ENCODE measurements around the gene CAPN13.
A peak's percentile ranks its signal among the peaks of the same experiment; 100 is the strongest.

Gene CAPN13

GRCh38 chr2:30717081-30717650 lies 90.1 kb downstream of the CAPN13 start:
- TF ChIP-seq POLR2AphosphoS5 (IDR thresholded peaks at IDR 0.05; ENCODE audit: low read depth, low read length) (no peak), POLR2A (IDR thresholded peaks at IDR 0.05; ENCODE audit: low read depth, low read length) (no peak), TAF1 (IDR thresholded peaks at IDR 0.05; ENCODE audit: borderline replicate concordance, low read depth, low read length) (no peak)
- no peak for FAIRE-seq
- no peak for DNase-seq (ENCODE audit: insufficient read length)

GRCh38 chr2:30716123-30716900 lies 90.9 kb downstream of the CAPN13 start:
- DNase-seq (ENCODE audit: insufficient read length) (no peak), FAIRE-seq (no peak)
- no peak for TF ChIP-seq POLR2AphosphoS5 (IDR thresholded peaks at IDR 0.05; ENCODE audit: low read depth, low read length)
- no peak for TF ChIP-seq TAF1 (IDR thresholded peaks at IDR 0.05; ENCODE audit: borderline replicate concordance, low read depth, low read length)
- no peak for TF ChIP-seq POLR2A (IDR thresholded peaks at IDR 0.05; ENCODE audit: low read depth, low read length)

- no peak for FAIRE-seq
- no peak for DNase-seq (ENCODE audit: insufficient read length)
- TF ChIP-seq POLR2A (IDR thresholded peaks at IDR 0.05; ENCODE audit: low read depth, low read length) = no peak
- no peak for TF ChIP-seq TAF1 (IDR thresholded peaks at IDR 0.05; ENCODE audit: borderline replicate concordance, low read depth, low read length)
- no peak for TF ChIP-seq POLR2AphosphoS5 (IDR thresholded peaks at IDR 0.05; ENCODE audit: low read depth, low read length)
These were observed 92.2 kb downstream of the CAPN13 start for GRCh38 chr2:30714811-30715709.

- no peak for FAIRE-seq
- no peak for TF ChIP-seq TAF1 (IDR thresholded peaks at IDR 0.05; ENCODE audit: borderline replicate concordance, low read depth, low read length)
- no peak for TF ChIP-seq POLR2AphosphoS5 (IDR thresholded peaks at IDR 0.05; ENCODE audit: low read depth, low read length)
- no peak for TF ChIP-seq POLR2A (IDR thresholded peaks at IDR 0.05; ENCODE audit: low read depth, low read length)
- DNase-seq (ENCODE audit: insufficient read length) = no peak
These were observed 93.5 kb downstream of the CAPN13 start for GRCh38 chr2:30713698-30714097.

- FAIRE-seq = peak; percentile 93
- peak; percentile 48 for DNase-seq (ENCODE audit: insufficient read length)
- TF ChIP-seq TAF1 (IDR thresholded peaks at IDR 0.05; ENCODE audit: borderline replicate concordance, low read depth, low read length) (no peak), POLR2AphosphoS5 (IDR thresholded peaks at IDR 0.05; ENCODE audit: low read depth, low read length) (no peak), POLR2A (IDR thresholded peaks at IDR 0.05; ENCODE audit: low read depth, low read length) (no peak)
These were observed 95.6 kb downstream of the CAPN13 start for GRCh38 chr2:30711646-30712085.

GRCh38 chr2:30710461-30710860 lies 96.8 kb downstream of the CAPN13 start:
- TF ChIP-seq TAF1 (IDR thresholded peaks at IDR 0.05; ENCODE audit: borderline replicate concordance, low read depth, low read length) (no peak), POLR2A (IDR thresholded peaks at IDR 0.05; ENCODE audit: low read depth, low read length) (no peak), POLR2AphosphoS5 (IDR thresholded peaks at IDR 0.05; ENCODE audit: low read depth, low read length) (no peak)
- no peak for DNase-seq (ENCODE audit: insufficient read length)
- FAIRE-seq = no peak

- TF ChIP-seq TAF1 (IDR thresholded peaks at IDR 0.05; ENCODE audit: borderline replicate concordance, low read depth, low read length) = no peak
- TF ChIP-seq POLR2AphosphoS5 (IDR thresholded peaks at IDR 0.05; ENCODE audit: low read depth, low read length) = no peak
- no peak for TF ChIP-seq POLR2A (IDR thresholded peaks at IDR 0.05; ENCODE audit: low read depth, low read length)
- FAIRE-seq = no peak
- no peak for DNase-seq (ENCODE audit: insufficient read length)
These were observed 97.2 kb downstream of the CAPN13 start for GRCh38 chr2:30710016-30710415.

GRCh38 chr2:30709516-30709915 lies 97.7 kb downstream of the CAPN13 start:
- TF ChIP-seq POLR2A (IDR thresholded peaks at IDR 0.05; ENCODE audit: low read depth, low read length) (no peak), POLR2AphosphoS5 (IDR thresholded peaks at IDR 0.05; ENCODE audit: low read depth, low read length) (no peak), TAF1 (IDR thresholded peaks at IDR 0.05; ENCODE audit: borderline replicate concordance, low read depth, low read length) (no peak)
- DNase-seq (ENCODE audit: insufficient read length) (no peak), FAIRE-seq (no peak)

- no peak for DNase-seq (ENCODE audit: insufficient read length)
- FAIRE-seq = no peak
- no peak for TF ChIP-seq POLR2AphosphoS5 (IDR thresholded peaks at IDR 0.05; ENCODE audit: low read depth, low read length)
- TF ChIP-seq TAF1 (IDR thresholded peaks at IDR 0.05; ENCODE audit: borderline replicate concordance, low read depth, low read length) = no peak
- TF ChIP-seq POLR2A (IDR thresholded peaks at IDR 0.05; ENCODE audit: low read depth, low read length) = no peak
These were observed 98.6 kb downstream of the CAPN13 start for GRCh38 chr2:30708491-30709290.

GRCh38 chr2:30707304-30707903 lies 99.8 kb downstream of the CAPN13 start:
- no peak for FAIRE-seq
- DNase-seq (ENCODE audit: insufficient read length) = no peak
- TF ChIP-seq TAF1 (IDR thresholded peaks at IDR 0.05; ENCODE audit: borderline replicate concordance, low read depth, low read length) (no peak), POLR2AphosphoS5 (IDR thresholded peaks at IDR 0.05; ENCODE audit: low read depth, low read length) (no peak), POLR2A (IDR thresholded peaks at IDR 0.05; ENCODE audit: low read depth, low read length) (no peak)
